HCT116 (cell line): ENCODE data around the gene EPHA6.

Experiments used
- CTCF ChIP-seq, 3 experiments: fragments of 200-600 bp in 1 of 3; sonication (generic) in 1 of 3; IDR thresholded peaks in 2 of 3; conservative IDR thresholded peaks in 1 of 3; 2 replicates each; pipeline ENCODE4 v1.5.1; 2012 to 2017; ENCODE audit warnings: low read depth in 2 of 3, low read length in 2 of 3, antibody characterized with exemption in 1 of 3, borderline replicate concordance in 1 of 3, control low read depth in 1 of 3, mild to moderate bottlenecking in 1 of 3, mixed read lengths in 1 of 3, mixed run types in 1 of 3, moderate library complexity in 1 of 3; ENCODE audit not compliant: insufficient read depth in 1 of 3
- EZH2 ChIP-seq: fragments of 200-600 bp; sonication (generic); IDR thresholded peaks from 2 replicates; pipeline ENCODE4 v1.6.1; 2017; ENCODE audit warnings: antibody characterized with exemption, mixed run types
- EZH2phosphoT487 ChIP-seq: fragments of 200-600 bp; IDR thresholded peaks from 2 replicates; pipeline ENCODE4 v1.6.1; 2018; ENCODE audit warnings: antibody characterized with exemption, borderline replicate concordance
- POLR2A ChIP-seq: IDR thresholded peaks from 2 replicates; pipeline ENCODE4 v1.7.0; 2011; ENCODE audit warnings: borderline replicate concordance; ENCODE audit not compliant: insufficient read depth, insufficient read length; ENCODE audit errors: extremely low read depth
- POLR2AphosphoS5 ChIP-seq: IDR thresholded peaks from 2 replicates; pipeline ENCODE4 v1.6.1; 2011; ENCODE audit warnings: mild to moderate bottlenecking, low read depth, low read length, moderate library complexity
- RAD21 ChIP-seq: IDR thresholded peaks from 2 replicates; pipeline ENCODE4 v1.6.1; 2012; ENCODE audit warnings: low read depth, mild to moderate bottlenecking
- REST ChIP-seq: IDR thresholded peaks from 2 replicates; pipeline ENCODE4 v1.6.1; 2012; ENCODE audit warnings: low read depth
- SRF ChIP-seq: IDR thresholded peaks from 2 replicates; pipeline ENCODE4 v1.6.1; 2012; ENCODE audit warnings: low read depth
- ZFX ChIP-seq: fragments of 450-650 bp; IDR thresholded peaks from 2 replicates; pipeline ENCODE4 v1.6.1; 2017

DNA sequence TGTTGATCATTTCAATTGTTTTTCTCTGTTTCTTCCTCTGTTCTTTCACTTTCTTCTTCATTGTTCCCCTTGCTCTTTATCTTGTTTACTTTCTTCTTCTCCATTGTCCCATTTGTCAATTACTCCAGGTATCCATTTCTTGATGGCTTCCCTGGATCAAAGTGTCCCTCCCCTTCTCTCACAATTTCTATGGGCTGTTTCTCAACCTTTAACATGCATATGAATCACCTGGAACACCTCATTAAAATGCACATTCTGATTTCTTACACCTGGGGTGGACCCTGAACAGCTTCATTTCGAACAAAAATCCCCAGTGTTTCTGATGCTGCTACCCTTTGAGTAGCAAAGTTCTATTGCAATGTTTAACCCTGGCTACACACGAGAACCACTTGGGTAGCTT is 454.8 kb downstream of the EPHA6 start:
- no peak for TF ChIP-seq SRF
- no peak for TF ChIP-seq CTCF (IDR thresholded peaks at IDR 0.05 in 2 of 3, conservative IDR thresholded peaks at IDR 0.05 in 1 of 3; ENCODE audit: borderline replicate concordance in 1 of 3, insufficient read depth in 1 of 3, low read depth in 2 of 3, low read length in 2 of 3)
- no peak for TF ChIP-seq REST
- TF ChIP-seq ZFX = no peak
- TF ChIP-seq POLR2A = no peak
- no peak for TF ChIP-seq EZH2
- no peak for TF ChIP-seq EZH2phosphoT487
- no peak for TF ChIP-seq RAD21
- TF ChIP-seq POLR2AphosphoS5 = no peak
